Measurements from ENCODE around the gene TXNDC11. TPM values are rescaled to one million over a fixed set of nuclear protein-coding genes. Genes with fewer than 3 reads are reported as not detected.

TXNDC11 gene
- total and polyA plus RNA-seq, 2 donors (not counting 3 experiments of a cell fraction or from before 2014, with no cell fraction given), result 42.5 to 66.0 TPM

DNA sequence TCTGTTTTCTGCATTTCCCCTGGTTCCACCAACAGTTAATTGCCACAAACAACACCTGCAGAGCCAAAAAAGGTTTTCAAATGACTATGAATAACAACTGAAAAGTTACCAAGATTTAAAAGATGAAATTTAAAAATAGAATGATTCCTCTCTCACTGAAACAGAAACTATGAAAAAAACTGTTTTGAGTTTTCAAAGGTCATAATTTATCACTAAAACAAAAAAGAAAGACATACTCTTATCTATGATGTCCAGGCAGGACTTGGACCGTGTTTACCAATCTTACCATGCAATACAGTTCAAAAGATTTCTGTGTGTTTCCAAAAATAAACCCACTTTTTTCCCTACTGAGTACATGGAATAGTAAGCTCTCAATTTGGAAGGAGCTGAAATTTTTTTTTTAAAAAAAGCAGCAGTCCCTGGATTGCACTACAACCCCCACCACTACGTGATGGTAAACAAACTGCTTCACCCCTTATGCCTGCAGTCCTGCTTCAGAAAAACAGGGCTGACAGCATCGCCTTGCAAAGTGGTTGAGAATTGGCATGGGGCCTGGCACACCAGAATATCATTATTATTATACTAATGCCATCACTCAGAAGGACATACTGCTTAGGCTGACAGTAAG, 8.5 kb downstream of the TXNDC11 start:
- ChIA-PET POLR2A (no interaction called here), CTCF (interaction anchor here (1.2 kb wide), 1 partner anchor 23 kb away, joined by 3 read pairs; no protein-coding TSS in a partner anchor)
- TF ChIP-seq MYC (IDR thresholded peaks at IDR 0.05; ENCODE audit: low read depth, low read length) (no peak), GATA2 (IDR thresholded peaks at IDR 0.05; ENCODE audit: insufficient read depth, insufficient read length, low read depth, low read length) (no peak), JUN (IDR thresholded peaks at IDR 0.05; ENCODE audit: borderline replicate concordance, insufficient read depth, insufficient read length, low read depth) (no peak), EZH2 (IDR thresholded peaks at IDR 0.05; ENCODE audit: borderline replicate concordance, low read depth, low read length, severe bottlenecking) (no peak), POLR2A (IDR thresholded peaks at IDR 0.05; ENCODE audit: low read depth, low read length) (no peak), POLR2AphosphoS5 (IDR thresholded peaks at IDR 0.05; ENCODE audit: insufficient read depth, low read depth, low read length) (no peak), FOS (IDR thresholded peaks at IDR 0.05; ENCODE audit: borderline replicate concordance, insufficient read depth, low read length) (no peak)
- TF ChIP-seq, protein P1, sequence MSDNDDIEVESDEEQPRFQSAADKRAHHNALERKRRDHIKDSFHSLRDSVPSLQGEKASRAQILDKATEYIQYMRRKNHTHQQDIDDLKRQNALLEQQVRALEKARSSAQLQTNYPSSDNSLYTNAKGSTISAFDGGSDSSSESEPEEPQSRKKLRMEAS (IDR thresholded peaks at IDR 0.05; ENCODE audit: insufficient read depth, insufficient read length), result no peak
- TF ChIP-seq, protein P2, sequence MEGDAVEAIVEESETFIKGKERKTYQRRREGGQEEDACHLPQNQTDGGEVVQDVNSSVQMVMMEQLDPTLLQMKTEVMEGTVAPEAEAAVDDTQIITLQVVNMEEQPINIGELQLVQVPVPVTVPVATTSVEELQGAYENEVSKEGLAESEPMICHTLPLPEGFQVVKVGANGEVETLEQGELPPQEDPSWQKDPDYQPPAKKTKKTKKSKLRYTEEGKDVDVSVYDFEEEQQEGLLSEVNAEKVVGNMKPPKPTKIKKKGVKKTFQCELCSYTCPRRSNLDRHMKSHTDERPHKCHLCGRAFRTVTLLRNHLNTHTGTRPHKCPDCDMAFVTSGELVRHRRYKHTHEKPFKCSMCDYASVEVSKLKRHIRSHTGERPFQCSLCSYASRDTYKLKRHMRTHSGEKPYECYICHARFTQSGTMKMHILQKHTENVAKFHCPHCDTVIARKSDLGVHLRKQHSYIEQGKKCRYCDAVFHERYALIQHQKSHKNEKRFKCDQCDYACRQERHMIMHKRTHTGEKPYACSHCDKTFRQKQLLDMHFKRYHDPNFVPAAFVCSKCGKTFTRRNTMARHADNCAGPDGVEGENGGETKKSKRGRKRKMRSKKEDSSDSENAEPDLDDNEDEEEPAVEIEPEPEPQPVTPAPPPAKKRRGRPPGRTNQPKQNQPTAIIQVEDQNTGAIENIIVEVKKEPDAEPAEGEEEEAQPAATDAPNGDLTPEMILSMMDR (IDR thresholded peaks at IDR 0.05; ENCODE audit: extremely low read depth in 1 of 2, insufficient read depth in 1 of 2, low read depth in 1 of 2, low read length in 2 of 2), result no peak
- Histone ChIP-seq H3K27ac (ENCODE audit: insufficient read depth, low read depth, low read length) (no peak overlapping the region), H3K4me3 (replicated peaks in 1 of 3; ENCODE audit: insufficient read depth in 1 of 3, low read depth in 1 of 3, low read length in 3 of 3) (no peak overlapping the region), H3K9ac (replicated peaks; ENCODE audit: extremely low read depth, insufficient read depth, low read length) (no peak overlapping the region), H3K36me3 (ENCODE audit: control insufficient read depth in 2 of 2, extremely low read depth in 1 of 2, insufficient read depth in 2 of 2, low read length in 2 of 2) (peaks cover 24 to 27% of the 10 kb centered on the region in 2 experiments), H3K9me1 (replicated peaks; ENCODE audit: control insufficient read depth, extremely low read depth, insufficient read depth, low read length) (no peaks in the 10 kb centered on the region), H3K4me2 (ENCODE audit: insufficient read depth, low read length) (no peak overlapping the region), H4K20me1 (replicated peaks; ENCODE audit: control insufficient read depth, extremely low read depth, insufficient read depth, low read length) (peaks cover 2% of the 10 kb centered on the region), H3K4me1 (ENCODE audit: control insufficient read depth, extremely low read depth, insufficient read depth, low read length) (no peaks in the 10 kb centered on the region), H3K9me3 (replicated peaks; ENCODE audit: control insufficient read depth, insufficient read depth, low read length) (no peaks in the 10 kb centered on the region), H3K27me3 (ENCODE audit: control insufficient read depth in 2 of 2, insufficient read depth in 2 of 2, low read length in 2 of 2) (no peaks in the 10 kb centered on the region), H2AFZ (ENCODE audit: low read depth, low read length) (no peak overlapping the region), H3K79me2 (ENCODE audit: control insufficient read depth, insufficient read depth, low read length) (peaks cover 44% of the 10 kb centered on the region)
- BruUV-seq (replicated peaks), result no TSS peak
- DNase-seq (ENCODE audit: low read depth, low spot score), result no peak
- FAIRE-seq, result no peak
- intact Hi-C loops (cut with micrococcal nuclease), result no loop called here
- dilution Hi-C loops (cut with MboI; ENCODE audit: extremely low pct_ligation_motif_present, low sequenced_read_pairs), result no loop called here

All from endothelial cell of umbilical vein (primary cell).